ENCODE measurements around the gene NHSL1.

NHSL1 gene

DNA sequence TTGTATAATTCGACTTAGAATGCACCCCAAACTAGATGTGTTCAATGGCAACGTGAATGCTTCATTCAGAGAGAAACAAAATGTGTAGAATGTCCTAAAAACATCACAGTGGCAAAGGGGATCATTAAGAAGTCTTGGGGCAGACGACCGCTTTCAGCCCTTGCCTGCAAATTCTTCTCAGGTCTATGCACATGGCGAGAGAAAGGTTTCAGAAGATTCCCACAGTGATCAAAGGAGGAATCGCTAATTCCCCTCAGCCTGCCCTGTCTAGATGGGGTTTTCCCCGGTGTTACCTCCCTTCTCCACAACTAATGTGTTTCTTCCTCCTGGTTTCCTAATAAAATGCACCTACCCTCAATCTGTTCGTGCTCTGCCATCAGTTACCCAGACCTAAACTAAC is 13.3 kb upstream of the NHSL1 start:
- ATAC-seq (ENCODE audit: low read depth) (no peak), DNase-seq (ENCODE audit: low spot score) (no peak)
- Histone ChIP-seq H3K27me3 (ENCODE audit: insufficient read depth, poor library complexity, severe bottlenecking) (no peaks in the 10 kb centered on the region), H3K27ac (ENCODE audit: poor library complexity, severe bottlenecking) (no peak overlapping the region), H3K4me3 (ENCODE audit: severe bottlenecking) (no peak overlapping the region), H3K36me3 (ENCODE audit: low read depth) (no peaks in the 10 kb centered on the region), H3K4me1 (ENCODE audit: insufficient read depth, poor library complexity, severe bottlenecking) (no peaks in the 10 kb centered on the region), H3K9me3 (ENCODE audit: severe bottlenecking) (no peaks in the 10 kb centered on the region)
- TF ChIP-seq, protein P1, sequence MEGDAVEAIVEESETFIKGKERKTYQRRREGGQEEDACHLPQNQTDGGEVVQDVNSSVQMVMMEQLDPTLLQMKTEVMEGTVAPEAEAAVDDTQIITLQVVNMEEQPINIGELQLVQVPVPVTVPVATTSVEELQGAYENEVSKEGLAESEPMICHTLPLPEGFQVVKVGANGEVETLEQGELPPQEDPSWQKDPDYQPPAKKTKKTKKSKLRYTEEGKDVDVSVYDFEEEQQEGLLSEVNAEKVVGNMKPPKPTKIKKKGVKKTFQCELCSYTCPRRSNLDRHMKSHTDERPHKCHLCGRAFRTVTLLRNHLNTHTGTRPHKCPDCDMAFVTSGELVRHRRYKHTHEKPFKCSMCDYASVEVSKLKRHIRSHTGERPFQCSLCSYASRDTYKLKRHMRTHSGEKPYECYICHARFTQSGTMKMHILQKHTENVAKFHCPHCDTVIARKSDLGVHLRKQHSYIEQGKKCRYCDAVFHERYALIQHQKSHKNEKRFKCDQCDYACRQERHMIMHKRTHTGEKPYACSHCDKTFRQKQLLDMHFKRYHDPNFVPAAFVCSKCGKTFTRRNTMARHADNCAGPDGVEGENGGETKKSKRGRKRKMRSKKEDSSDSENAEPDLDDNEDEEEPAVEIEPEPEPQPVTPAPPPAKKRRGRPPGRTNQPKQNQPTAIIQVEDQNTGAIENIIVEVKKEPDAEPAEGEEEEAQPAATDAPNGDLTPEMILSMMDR (IDR thresholded peaks at IDR 0.05; ENCODE audit: poor library complexity, severe bottlenecking) = no peak

- no peaks in the 10 kb centered on the region for H3K27me3 ChIP-seq (ENCODE audit: insufficient read depth, poor library complexity, severe bottlenecking)
- TF ChIP-seq, protein P1 (IDR thresholded peaks at IDR 0.05; ENCODE audit: poor library complexity, severe bottlenecking) = no peak
- no peak overlapping the region for H3K4me3 ChIP-seq (ENCODE audit: severe bottlenecking)
- no peaks in the 10 kb centered on the region for H3K36me3 ChIP-seq (ENCODE audit: low read depth)
- DNase-seq (ENCODE audit: low spot score) (no peak), ATAC-seq (ENCODE audit: low read depth) (no peak)
- H3K4me1 ChIP-seq (ENCODE audit: insufficient read depth, poor library complexity, severe bottlenecking) = no peaks in the 10 kb centered on the region
- H3K9me3 ChIP-seq (ENCODE audit: severe bottlenecking) = no peaks in the 10 kb centered on the region
- H3K27ac ChIP-seq (ENCODE audit: poor library complexity, severe bottlenecking) = no peak overlapping the region
Measured at GRCh38 chr6:138510093-138510492, 10.8 kb upstream of the NHSL1 start.

- Histone ChIP-seq H3K4me3 (ENCODE audit: severe bottlenecking) (no peak overlapping the region), H3K27me3 (ENCODE audit: insufficient read depth, poor library complexity, severe bottlenecking) (no peaks in the 10 kb centered on the region), H3K9me3 (ENCODE audit: severe bottlenecking) (no peaks in the 10 kb centered on the region), H3K36me3 (ENCODE audit: low read depth) (no peaks in the 10 kb centered on the region), H3K4me1 (ENCODE audit: insufficient read depth, poor library complexity, severe bottlenecking) (no peaks in the 10 kb centered on the region), H3K27ac (ENCODE audit: poor library complexity, severe bottlenecking) (no peak overlapping the region)
- DNase-seq (ENCODE audit: low spot score) (no peak), ATAC-seq (ENCODE audit: low read depth) (0 out of 3 replicates have a peak, but pooled peaks have one; percentile 40)
- TF ChIP-seq, protein P1 (IDR thresholded peaks at IDR 0.05; ENCODE audit: poor library complexity, severe bottlenecking) = peak; percentile 52
Measured at GRCh38 chr6:138509371-138509770, 10.1 kb upstream of the NHSL1 start.

- ATAC-seq (ENCODE audit: low read depth) = no peak
- TF ChIP-seq, protein P1 (IDR thresholded peaks at IDR 0.05; ENCODE audit: poor library complexity, severe bottlenecking) = no peak
- Histone ChIP-seq H3K4me1 (ENCODE audit: insufficient read depth, poor library complexity, severe bottlenecking) (no peaks in the 10 kb centered on the region), H3K36me3 (ENCODE audit: low read depth) (no peaks in the 10 kb centered on the region), H3K27ac (ENCODE audit: poor library complexity, severe bottlenecking) (no peak overlapping the region), H3K4me3 (ENCODE audit: severe bottlenecking) (no peak overlapping the region), H3K9me3 (ENCODE audit: severe bottlenecking) (no peaks in the 10 kb centered on the region), H3K27me3 (ENCODE audit: insufficient read depth, poor library complexity, severe bottlenecking) (no peaks in the 10 kb centered on the region)
- DNase-seq (ENCODE audit: low spot score) = no peak
Measured at GRCh38 chr6:138508676-138508988, 9.3 kb upstream of the NHSL1 start.

DNA sequence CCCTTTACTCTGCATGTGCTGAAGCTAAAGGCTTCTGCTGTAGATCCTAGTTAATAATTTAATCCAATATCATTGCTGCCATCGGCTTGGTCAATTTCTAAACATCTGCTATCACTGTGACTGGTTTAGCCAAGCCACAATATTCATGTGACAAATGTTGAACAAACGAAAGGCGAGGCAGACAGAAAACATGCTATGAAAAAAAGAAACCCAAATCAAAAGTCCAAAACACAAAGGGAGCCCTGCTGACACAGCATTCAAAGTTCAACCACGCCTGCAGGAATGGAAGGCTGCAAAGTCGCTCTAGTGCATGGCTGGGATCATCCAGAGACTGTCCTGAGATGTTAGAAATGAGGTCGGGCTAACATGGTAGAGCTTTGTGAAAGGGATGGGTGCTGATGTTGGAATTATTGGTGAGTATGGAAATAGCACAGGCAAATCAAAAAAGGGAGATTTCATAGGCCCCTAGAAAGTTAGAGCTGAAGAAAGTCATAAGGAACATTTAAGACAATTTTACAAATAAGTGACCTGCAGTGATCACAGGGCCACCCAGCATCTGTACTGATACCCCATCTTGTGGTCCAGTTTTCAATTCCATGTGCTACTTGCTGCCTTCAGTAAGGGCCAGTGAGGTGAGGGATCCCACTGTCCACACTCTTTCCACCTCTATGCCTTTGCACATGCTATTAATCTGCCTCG is 8.8 kb upstream of the NHSL1 start:
- Histone ChIP-seq H3K27me3 (ENCODE audit: insufficient read depth, poor library complexity, severe bottlenecking) (no peaks in the 10 kb centered on the region), H3K9me3 (ENCODE audit: severe bottlenecking) (no peaks in the 10 kb centered on the region), H3K27ac (ENCODE audit: poor library complexity, severe bottlenecking) (no peak overlapping the region), H3K4me3 (ENCODE audit: severe bottlenecking) (no peak overlapping the region), H3K36me3 (ENCODE audit: low read depth) (no peaks in the 10 kb centered on the region), H3K4me1 (ENCODE audit: insufficient read depth, poor library complexity, severe bottlenecking) (no peaks in the 10 kb centered on the region)
- TF ChIP-seq, protein P1 (IDR thresholded peaks at IDR 0.05; ENCODE audit: poor library complexity, severe bottlenecking) = no peak
- ATAC-seq (ENCODE audit: low read depth) = no peak
- no peak for DNase-seq (ENCODE audit: low spot score)
